GM13976 (cell line): ENCODE results near the gene PP2D1.
"Not testable (repeated sequence)": the region's sequence is repeated elsewhere in the genome, so short reads cannot be mapped to it uniquely, and the experiment has no call there.

Source experiments
- DNase-seq: peaks from one replicate; pipeline ENCODE4 v3.0.0; 2012; ENCODE audit warnings: low spot score
- in situ Hi-C: fragments of 300-500 bp; cut with MboI; formaldehyde crosslinking; loops from one replicate; pipeline ENCODE4 v1.12.0; 2022; ENCODE audit warnings: low sequenced_read_pairs, mixed read lengths, inconsistent platforms; ENCODE audit not compliant: unreplicated experiment
- TF ChIP-seq, protein P1 (sequence below): IDR thresholded peaks from 2 replicates; pipeline ENCODE4 v1.5.1; 2012; ENCODE audit warnings: borderline replicate concordance, mild to moderate bottlenecking; ENCODE audit not compliant: insufficient read depth; ENCODE audit errors: extremely low read depth, missing control alignments, control extremely low read depth

PP2D1 gene

DNA sequence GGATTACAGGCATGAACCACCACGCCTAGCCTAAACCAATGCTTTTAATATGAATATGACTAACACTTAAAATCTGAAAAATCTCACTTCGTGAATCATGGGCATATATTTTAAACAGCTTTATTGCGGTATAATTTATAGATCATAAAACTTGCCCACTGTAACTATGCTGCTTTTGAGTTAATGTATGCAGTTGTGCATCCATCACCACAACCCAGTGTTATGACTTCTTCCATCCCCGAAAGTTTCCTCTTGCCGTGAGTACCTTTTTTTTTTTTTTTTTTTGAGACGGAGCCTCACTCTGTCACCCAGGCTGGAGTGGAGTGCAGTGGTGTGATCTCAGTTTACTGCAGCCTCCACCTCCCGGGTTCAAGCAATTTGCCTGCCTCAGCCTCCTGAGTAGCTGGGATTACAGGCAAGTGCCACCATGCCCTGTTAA is 35.3 kb upstream of the PP2D1 start:
- no peak for DNase-seq
- TF ChIP-seq, protein P1, sequence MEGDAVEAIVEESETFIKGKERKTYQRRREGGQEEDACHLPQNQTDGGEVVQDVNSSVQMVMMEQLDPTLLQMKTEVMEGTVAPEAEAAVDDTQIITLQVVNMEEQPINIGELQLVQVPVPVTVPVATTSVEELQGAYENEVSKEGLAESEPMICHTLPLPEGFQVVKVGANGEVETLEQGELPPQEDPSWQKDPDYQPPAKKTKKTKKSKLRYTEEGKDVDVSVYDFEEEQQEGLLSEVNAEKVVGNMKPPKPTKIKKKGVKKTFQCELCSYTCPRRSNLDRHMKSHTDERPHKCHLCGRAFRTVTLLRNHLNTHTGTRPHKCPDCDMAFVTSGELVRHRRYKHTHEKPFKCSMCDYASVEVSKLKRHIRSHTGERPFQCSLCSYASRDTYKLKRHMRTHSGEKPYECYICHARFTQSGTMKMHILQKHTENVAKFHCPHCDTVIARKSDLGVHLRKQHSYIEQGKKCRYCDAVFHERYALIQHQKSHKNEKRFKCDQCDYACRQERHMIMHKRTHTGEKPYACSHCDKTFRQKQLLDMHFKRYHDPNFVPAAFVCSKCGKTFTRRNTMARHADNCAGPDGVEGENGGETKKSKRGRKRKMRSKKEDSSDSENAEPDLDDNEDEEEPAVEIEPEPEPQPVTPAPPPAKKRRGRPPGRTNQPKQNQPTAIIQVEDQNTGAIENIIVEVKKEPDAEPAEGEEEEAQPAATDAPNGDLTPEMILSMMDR = no peak
- in situ Hi-C loops = no loop called here

DNA sequence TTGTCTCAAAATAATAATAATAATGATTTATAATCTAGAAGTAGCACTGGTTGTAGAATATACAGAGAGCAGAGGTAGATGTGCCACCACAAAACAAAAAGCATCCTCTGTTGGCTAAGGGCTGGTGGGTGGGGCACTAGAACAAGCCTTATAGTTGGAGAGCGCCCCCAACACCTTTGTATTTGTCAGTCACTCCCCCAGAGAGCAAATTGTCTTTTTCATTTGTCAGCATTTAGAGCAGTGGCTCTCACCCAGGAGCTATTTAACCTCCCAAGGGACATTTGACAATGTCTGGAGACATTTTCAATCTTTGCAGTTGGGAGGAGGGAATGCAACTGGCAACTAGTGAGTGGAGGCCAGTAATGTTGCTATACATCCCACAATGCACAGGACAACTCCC is 34.5 kb upstream of the PP2D1 start:
- in situ Hi-C loops = no loop called here
- DNase-seq = no peak
- TF ChIP-seq, protein P1 = no peak

DNA sequence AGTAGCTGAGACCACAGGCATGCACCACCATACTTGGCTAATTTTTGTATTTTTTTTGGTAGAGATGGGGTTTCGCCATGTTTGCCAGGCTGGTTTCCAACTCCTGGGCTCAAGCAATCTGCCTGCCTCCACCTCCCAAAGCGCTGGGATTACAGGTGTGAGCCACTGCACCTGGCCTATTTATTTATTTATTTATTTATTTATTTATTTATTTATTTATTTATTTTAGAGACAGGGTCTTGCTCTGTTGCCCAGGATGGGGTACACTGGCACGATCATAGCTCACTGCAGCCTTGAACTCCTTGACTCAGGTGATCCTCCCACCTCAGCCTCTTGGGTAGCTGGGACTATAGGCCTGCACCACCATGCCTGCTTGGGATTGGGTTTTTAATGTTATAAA is 33.1 kb upstream of the PP2D1 start:
- DNase-seq, in situ Hi-C loops: not testable (repeated sequence)

DNA sequence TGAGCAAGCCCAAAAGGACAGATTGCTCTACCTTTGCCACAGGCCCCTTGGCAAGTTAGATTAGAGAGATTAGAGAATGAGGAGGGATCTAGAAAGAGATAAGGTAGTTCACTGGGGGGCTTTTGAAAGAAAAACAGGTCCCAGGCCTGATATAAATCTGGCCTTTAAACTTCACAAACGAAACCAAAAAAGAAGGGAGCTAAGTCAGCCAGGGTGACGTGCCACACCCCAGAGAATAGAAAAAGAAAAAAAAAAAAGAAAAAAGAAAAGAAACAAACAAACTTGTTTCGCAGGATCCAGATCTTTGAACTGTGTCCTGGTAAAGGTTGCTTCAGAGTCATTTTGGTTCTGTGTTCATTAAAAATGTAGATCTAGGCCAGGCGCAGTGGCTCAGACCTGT is 31.8 kb upstream of the PP2D1 start:
- TF ChIP-seq, protein P1 = no peak
- DNase-seq = no peak
- in situ Hi-C loops = no loop called here

DNA sequence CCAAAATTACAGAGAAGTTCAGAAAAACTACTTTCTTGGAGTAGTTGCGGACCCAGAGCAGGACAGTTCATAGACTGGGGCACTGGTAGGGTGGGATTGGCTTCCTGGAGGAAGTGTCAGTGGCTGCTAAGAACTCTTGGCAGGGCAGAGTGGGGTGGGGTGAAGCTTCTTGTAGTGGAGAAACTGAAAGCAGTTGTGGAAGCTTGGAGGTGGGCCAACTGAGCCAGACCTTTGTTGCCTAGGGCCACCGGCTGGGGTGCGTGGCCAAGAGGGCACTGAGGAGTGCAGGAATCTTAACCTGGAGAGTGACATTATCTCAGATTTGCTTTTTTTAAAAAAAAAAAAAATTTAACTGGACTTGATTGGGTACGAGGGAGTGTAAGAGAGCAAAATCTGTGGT is 31.3 kb upstream of the PP2D1 start:
- in situ Hi-C loops = no loop called here
- DNase-seq = peak; percentile 37
- TF ChIP-seq, protein P1 = no peak

DNA sequence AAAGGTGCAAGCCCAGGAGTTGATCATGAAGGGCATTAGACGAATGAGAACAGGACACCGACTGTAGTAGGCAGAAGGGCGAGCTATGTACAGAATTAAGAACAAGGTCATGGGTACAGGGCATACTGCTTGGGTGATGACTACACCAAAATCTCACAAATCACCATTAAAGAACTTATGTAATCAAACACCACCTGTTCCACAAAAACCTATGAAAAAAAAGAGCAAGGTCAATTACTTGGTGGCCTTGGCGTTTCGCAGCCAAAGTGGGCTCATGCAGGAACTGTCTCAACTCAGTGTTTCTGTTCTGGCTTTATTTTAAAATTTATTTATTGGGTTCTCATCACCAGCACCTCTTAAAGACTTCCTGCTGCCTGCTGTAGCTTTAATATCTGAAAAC is 30.3 kb upstream of the PP2D1 start:
- in situ Hi-C loops = no loop called here
- TF ChIP-seq, protein P1 = no peak
- no peak for DNase-seq

DNA sequence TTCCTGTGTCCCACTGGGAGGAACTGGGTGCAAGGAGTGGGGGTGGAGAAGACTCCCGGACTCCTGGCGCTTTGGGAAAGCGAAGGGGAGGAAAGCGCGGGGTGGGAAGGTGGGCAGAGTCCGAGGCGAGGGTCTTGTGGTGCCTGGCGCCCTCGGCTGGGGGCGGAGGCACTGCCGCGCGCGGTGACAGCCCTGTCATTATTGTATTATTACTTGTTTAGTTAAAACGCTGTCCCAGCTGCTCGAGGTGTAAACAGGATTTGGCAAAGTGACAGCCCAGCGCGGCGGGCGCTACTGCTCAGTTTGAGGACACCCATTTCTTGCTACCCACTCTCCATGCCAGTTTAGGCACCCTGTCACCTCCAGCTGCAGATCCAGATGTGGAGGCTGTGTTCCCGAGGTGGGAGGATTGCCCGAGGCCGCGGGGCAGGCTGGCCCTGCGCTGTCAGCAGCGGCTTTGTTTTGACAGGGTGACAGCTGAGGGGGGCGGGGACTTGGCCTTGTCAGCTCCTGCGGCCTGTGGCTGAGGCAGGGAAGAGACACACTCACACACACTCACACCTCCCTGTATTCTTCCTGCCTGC is 29.2 kb upstream of the PP2D1 start:
- DNase-seq = peak; percentile 73
- in situ Hi-C loops = no loop called here
- TF ChIP-seq, protein P1 = no peak
